Vagina (tissue), 2 donors: ENCODE measurements around the gene MXD3.

Source experiments
- CTCF ChIP-seq, 3 experiments: fragments of 450-650 bp in 2 of 3; fragments of 200-600 bp in 1 of 3; sonication (generic) in 1 of 3; IDR thresholded peaks; one replicate each; pipeline ENCODE4 v1.5.1; 2017 to 2019; ENCODE audit warnings: antibody characterized with exemption in 3 of 3, mild to moderate bottlenecking in 2 of 3, moderate library complexity in 2 of 3
- POLR2A ChIP-seq, 2 donors: fragments of 450-650 bp; IDR thresholded peaks; one replicate each; pipeline ENCODE4 v1.6.1; 2017; ENCODE audit warnings: antibody characterized with exemption in 2 of 2, mild to moderate bottlenecking in 2 of 2, moderate library complexity in 2 of 2
- POLR2AphosphoS5 ChIP-seq, 2 donors: sonication (generic); formaldehyde crosslinking; IDR thresholded peaks; one replicate each; pipeline ENCODE4 v1.9.0; 2017; ENCODE audit warnings: antibody characterized with exemption in 2 of 2, mild to moderate bottlenecking in 2 of 2, low read depth in 1 of 2; ENCODE audit not compliant: insufficient read depth in 1 of 2

DNA sequence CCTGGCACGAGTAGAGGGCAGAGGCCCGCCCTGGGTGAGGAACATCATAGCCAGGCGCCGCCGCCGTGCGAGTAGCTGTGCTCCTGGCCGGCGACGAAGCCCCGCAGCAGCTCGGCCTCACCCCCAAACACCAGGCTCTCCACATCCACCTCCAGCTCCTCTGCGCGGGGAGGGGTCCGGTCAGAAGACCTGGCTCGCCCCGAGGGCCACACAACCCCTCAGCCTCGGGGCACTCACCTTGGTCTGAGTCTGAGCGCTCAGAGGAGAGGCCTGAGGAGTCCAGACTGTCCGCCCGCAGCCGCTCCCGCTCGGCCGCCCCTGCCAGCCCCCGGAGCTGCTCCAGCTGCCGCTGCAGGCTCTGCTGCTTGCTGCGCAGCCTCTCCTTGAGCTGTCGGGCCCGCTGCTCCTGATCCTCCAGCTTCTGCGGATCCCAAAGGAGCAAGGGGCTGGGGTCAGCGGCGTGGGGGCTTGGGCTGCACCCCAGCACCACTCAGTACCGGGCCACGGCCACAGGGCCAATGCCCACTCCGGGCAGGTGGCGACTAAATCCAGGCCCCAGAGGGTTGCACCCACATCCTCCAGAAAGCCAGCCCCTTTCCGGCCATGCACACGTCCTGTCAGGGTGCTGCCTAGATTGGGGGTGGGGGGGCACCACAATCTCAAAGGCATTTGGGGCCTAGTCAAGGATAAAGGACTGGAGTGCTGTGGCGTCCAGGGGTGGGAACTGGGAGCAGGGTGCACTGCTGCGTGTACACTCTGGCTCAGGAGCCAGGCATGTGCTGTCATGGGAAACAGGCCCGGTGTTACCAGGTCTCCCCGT lies 3.9 kb downstream of the MXD3 start:
- TF ChIP-seq CTCF (IDR thresholded peaks at IDR 0.05) (no peak), POLR2A (IDR thresholded peaks at IDR 0.05) (no peak), POLR2AphosphoS5 (IDR thresholded peaks at IDR 0.05; ENCODE audit: insufficient read depth in 1 of 2, low read depth in 1 of 2) (no peak)
